Cardiac muscle cell (in vitro differentiated cells and primary cell): Measurements from ENCODE around the gene ZC3H15. TPM values are rescaled to one million over a fixed set of nuclear protein-coding genes. Genes with fewer than 3 reads are reported as not detected.
"Not testable (repeated sequence)": the region's sequence is repeated elsewhere in the genome, so short reads cannot be mapped to it uniquely, and the experiment has no call there.

ENCODE experiments used
- DNase-seq, 2 donors: peaks; one replicate each; pipeline versions ENCODE4 v3.0.0 to v3.0.0-alpha.2; 2010 to 2017; ENCODE audit warnings: low read depth in 1 of 2, low spot score in 1 of 2
- H3K27ac ChIP-seq: fragments of 200-600 bp; sonication (generic); 2 replicates; pipeline ENCODE4 v1.5.1; 2016
- H3K27me3 ChIP-seq: fragments of 200-600 bp; sonication (generic); 2 replicates; pipeline ENCODE4 v1.6.0; 2016; ENCODE audit warnings: control low read depth
- H3K36me3 ChIP-seq: fragments of 200-600 bp; sonication (generic); 2 replicates; pipeline ENCODE4 v1.5.1; 2016; ENCODE audit warnings: control low read depth
- H3K4me1 ChIP-seq: fragments of 200-600 bp; sonication (generic); 2 replicates; pipeline ENCODE4 v1.8.1; 2017; ENCODE audit warnings: low read depth, mild to moderate bottlenecking, mixed run types
- H3K4me3 ChIP-seq: fragments of 200-600 bp; sonication (generic); 2 replicates; pipeline ENCODE4 v1.5.1; 2016; ENCODE audit warnings: mild to moderate bottlenecking
- H3K9me3 ChIP-seq: fragments of 200-600 bp; sonication (generic); 2 replicates; pipeline ENCODE4 v1.5.1; 2017; ENCODE audit warnings: low read depth, mild to moderate bottlenecking, control low read depth
- CTCF ChIP-seq: IDR thresholded peaks from 2 replicates; pipeline ENCODE4 v1.5.1; 2012; ENCODE audit warnings: low read depth, mild to moderate bottlenecking, low read length
- polyA plus RNA-seq: library from polyadenylated mRNA; unstranded; fragments of >200 nt; fragmentation: Nextera tagmentation; extraction: Ambion mirVana; gene quantifications from 2 replicates; pipeline ENCODE4 v1.2.1, GENCODE V29; 2016
- total RNA-seq: library from RNA; depleted of rRNA; stranded (reverse); fragments of >200 nt; gene quantifications from 2 replicates; pipeline ENCODE4 v1.2.3, GENCODE V29; 2016

The ZC3H15 gene
- total and polyA plus RNA-seq, 2 experiments from 2014 or later, result 50.8 to 72.4 TPM

DNA sequence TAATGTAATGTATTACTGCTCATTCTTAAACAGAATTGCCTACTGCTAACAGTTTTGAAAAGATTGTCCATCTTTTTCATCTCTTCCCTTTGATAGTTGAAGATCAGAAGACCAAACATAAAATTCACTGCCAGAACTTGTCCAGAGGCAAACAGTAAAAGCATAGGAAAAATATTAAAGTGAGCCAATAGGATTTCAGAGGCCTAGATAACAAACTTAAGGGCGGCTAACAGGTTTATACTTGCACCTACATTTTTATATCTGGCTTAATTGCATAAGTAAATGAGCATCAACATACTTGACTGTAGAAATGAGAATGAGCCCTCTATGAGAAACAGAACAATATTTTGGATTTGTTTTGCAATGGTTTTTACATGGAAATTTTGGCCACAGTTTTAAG, 30.3 kb downstream of the ZC3H15 start:
- no peaks in the 10 kb centered on the region for H3K4me1 ChIP-seq
- no peak overlapping the region for H3K27ac ChIP-seq
- no peak for TF ChIP-seq CTCF
- DNase-seq, result no peak
- no peak overlapping the region for H3K4me3 ChIP-seq
- H3K9me3 ChIP-seq, result no peaks in the 10 kb centered on the region
- peaks cover 13% of the 10 kb centered on the region for H3K36me3 ChIP-seq
- H3K27me3 ChIP-seq, result no peaks in the 10 kb centered on the region

- TF ChIP-seq CTCF, result no peak
- Histone ChIP-seq H3K27me3 (no peaks in the 10 kb centered on the region), H3K27ac (no peak overlapping the region), H3K9me3 (no peaks in the 10 kb centered on the region), H3K4me3 (no peak overlapping the region), H3K36me3 (peaks cover 13% of the 10 kb centered on the region), H3K4me1 (no peaks in the 10 kb centered on the region)
- DNase-seq, result no peak
Measured at GRCh38 chr2:186517090-186517489, 31.0 kb downstream of the ZC3H15 start.

GRCh38 chr2:186518291-186518690, 32.2 kb downstream of the ZC3H15 start:
- no peak overlapping the region for H3K4me3 ChIP-seq
- no peaks in the 10 kb centered on the region for H3K9me3 ChIP-seq
- peaks cover 13% of the 10 kb centered on the region for H3K36me3 ChIP-seq
- DNase-seq, result no peak
- H3K27me3 ChIP-seq, result no peaks in the 10 kb centered on the region
- H3K27ac ChIP-seq, result no peak overlapping the region
- TF ChIP-seq CTCF, result no peak
- no peaks in the 10 kb centered on the region for H3K4me1 ChIP-seq

- H3K36me3 ChIP-seq, result peaks cover 7% of the 10 kb centered on the region
- TF ChIP-seq CTCF, result no peak
Measured at GRCh38 chr2:186518945-186519344, 32.9 kb downstream of the ZC3H15 start.

DNA sequence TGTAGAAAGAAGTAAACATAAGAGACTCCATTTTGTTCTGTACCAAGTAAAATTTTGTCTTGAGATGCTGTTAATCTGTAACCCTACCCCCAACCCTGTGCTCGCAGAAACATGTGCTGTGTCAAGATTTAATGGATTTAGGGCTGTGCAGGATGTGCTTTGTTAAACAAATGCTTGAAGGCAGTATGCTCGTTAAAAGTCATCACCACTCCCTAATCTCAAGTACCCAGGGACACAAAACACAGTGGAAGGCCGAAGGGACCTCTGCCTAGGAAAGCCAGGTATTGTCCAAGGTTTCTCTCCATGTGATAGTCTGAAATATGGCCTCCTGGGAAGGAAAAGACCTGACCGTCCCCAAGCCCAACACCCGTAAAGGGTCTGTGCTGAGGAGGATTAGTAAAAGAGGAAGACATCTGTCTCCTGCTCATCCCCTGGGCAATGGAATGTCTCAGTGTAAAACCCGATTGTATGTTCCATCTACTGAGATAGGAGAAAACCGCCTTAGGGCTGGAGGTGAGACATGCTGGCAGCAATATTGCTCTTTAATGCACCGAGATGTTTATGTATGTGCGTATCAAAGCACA, 35.6 kb downstream of the ZC3H15 start:
- not testable (repeated sequence) for H3K9me3 ChIP-seq, DNase-seq, H3K36me3 ChIP-seq, H3K4me3 ChIP-seq, H3K27me3 ChIP-seq, H3K27ac ChIP-seq, H3K4me1 ChIP-seq

More at GRCh38 chr2:186518945-186519344, 32.9 kb downstream of the ZC3H15 start:
- Histone ChIP-seq H3K4me3 (no peak overlapping the region), H3K9me3 (no peaks in the 10 kb centered on the region), H3K27ac (no peak overlapping the region), H3K4me1 (no peaks in the 10 kb centered on the region), H3K27me3 (no peaks in the 10 kb centered on the region)
- DNase-seq, result peak in 1 of 2 donors; percentile 78

DNA sequence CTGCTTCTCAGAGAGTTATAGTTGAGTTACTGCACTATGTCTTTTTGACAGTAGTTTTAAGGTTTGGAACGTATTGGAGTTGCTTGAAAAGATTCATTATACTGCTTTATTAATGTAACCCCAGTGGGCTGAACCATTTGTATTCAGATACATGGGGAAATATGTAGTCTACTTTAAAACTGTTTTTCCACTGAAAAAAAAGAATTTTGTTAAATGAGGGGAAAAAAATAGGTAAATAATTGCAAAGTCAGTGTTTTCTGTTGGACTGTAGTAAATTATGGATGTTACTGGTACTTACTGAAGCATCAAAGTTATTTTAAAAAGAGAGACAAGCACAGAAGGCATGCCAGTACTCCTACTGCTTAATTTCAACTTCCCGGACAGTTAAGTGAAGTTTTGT, 36.4 kb downstream of the ZC3H15 start:
- Histone ChIP-seq H3K4me3 (no peak overlapping the region), H3K36me3 (peaks cover 7% of the 10 kb centered on the region), H3K27me3 (no peaks in the 10 kb centered on the region), H3K9me3 (no peaks in the 10 kb centered on the region), H3K4me1 (no peaks in the 10 kb centered on the region), H3K27ac (no peak overlapping the region)
- no peak for TF ChIP-seq CTCF
- no peak for DNase-seq
